EH (cell line): Measurements from ENCODE around the gene CT45A10.
"Not testable (repeated sequence)": the region's sequence is repeated elsewhere in the genome, so short reads cannot be mapped to it uniquely, and the experiment has no call there.

ENCODE experiments used
- DNase-seq: peaks from one replicate; pipeline ENCODE4 v3.0.0-alpha.2; 2015; ENCODE audit warnings: low read depth

Gene CT45A10

GRCh38 chrX:135893294-135893817 is at the start of gene CT45A10, which contains the start of gene SAGE1:
Gene CT45A10 (minus strand): TSS chrX:135893444. CDS start chrX:135885344, 8,100 bp downstream.
Gene SAGE1 (plus strand): TSS chrX:135893716. CDS start chrX:135896243, 2,527 bp downstream.
- no peak for DNase-seq

- DNase-seq, result peak; percentile 40
Measured at GRCh38 chrX:135931644-135932487, 38.6 kb upstream of the CT45A10 start.

GRCh38 chrX:135927897-135928296 is 34.7 kb upstream of the CT45A10 start:
- no peak for DNase-seq

GRCh38 chrX:135923353-135923752 is 30.1 kb upstream of the CT45A10 start:
- no peak for DNase-seq

- DNase-seq, result not testable (repeated sequence)
Measured at GRCh38 chrX:135920516-135920915, 27.3 kb upstream of the CT45A10 start.

- DNase-seq, result no peak
Measured at GRCh38 chrX:135914404-135914803, 21.2 kb upstream of the CT45A10 start.

GRCh38 chrX:135910251-135910650 is 17.0 kb upstream of the CT45A10 start:
- DNase-seq, result no peak

- DNase-seq, result no peak
Measured at GRCh38 chrX:135892781-135893180, 463 bp downstream of the CT45A10 start.

- no peak for DNase-seq
Measured at GRCh38 chrX:135890087-135890585, 3.1 kb downstream of the CT45A10 start.

- not testable (repeated sequence) for DNase-seq
Measured at GRCh38 chrX:135888976-135889375, 4.3 kb downstream of the CT45A10 start.

GRCh38 chrX:135888230-135888629 is 5.0 kb downstream of the CT45A10 start:
- DNase-seq, result not testable (repeated sequence)

- not testable (repeated sequence) for DNase-seq
Measured at GRCh38 chrX:135882741-135883140, 10.5 kb downstream of the CT45A10 start.

GRCh38 chrX:135871712-135872111 is 21.5 kb downstream of the CT45A10 start, which contains the start of gene CT45A9:
Gene CT45A9 (minus strand): TSS chrX:135871812. CDS start chrX:135868061, 3,751 bp downstream.
- not testable (repeated sequence) for DNase-seq

- not testable (repeated sequence) for DNase-seq
Measured at GRCh38 chrX:135854438-135854837, 38.8 kb downstream of the CT45A10 start, which contains the start of gene CT45A8. Gene CT45A8 (minus strand): TSS chrX:135854538. CDS start chrX:135850783, 3,755 bp downstream.

GRCh38 chrX:135837180-135837579 is 56.1 kb downstream of the CT45A10 start, which contains the start of gene CT45A7:
Gene CT45A7 (minus strand): TSS chrX:135837280. CDS start chrX:135833533, 3,747 bp downstream.
- DNase-seq, result not testable (repeated sequence)
